K562 (cell line): ENCODE results near the gene AVPR1A. TPM values are rescaled to one million over a fixed set of nuclear protein-coding genes. Genes with fewer than 3 reads are reported as not detected.

Source experiments
- ATAC-seq: fragments of 200-7000 bp; cut with Tn5 transposase; 3 replicates; pipeline ENCODE4 v1.9.1; 2020; ENCODE audit warnings: moderate library complexity
- BruUV-seq: library from RNA; stranded (reverse); fragments of 400-500 nt; replicated peaks from 2 replicates; lab custom pipeline; 2021; lab: Mats Ljungman, UMichigan
- CTCF ChIA-PET: fragments of 300-600 bp; formaldehyde crosslinking; extraction: SDS; loops from one replicate; lab custom pipeline; 2021; ENCODE audit warnings: low intra/inter-chr PET ratio; lab: Yijun Ruan, JAX
- POLR2A ChIA-PET: fragments of 300-600, 350-650 bp; sonication (Branson Sonifier 250); formaldehyde crosslinking; extraction: SDS; loops from one replicate; lab custom pipeline; 2021; ENCODE audit warnings: antibody characterized with exemption, inconsistent platforms; lab: Yijun Ruan, JAX
- DNase-seq, 4 experiments: peaks; one replicate each; pipeline versions ENCODE4 v3.0.0 to v3.0.0-alpha.2; 2011 to 2018; ENCODE audit warnings: low spot score in 3 of 4, mixed read lengths in 3 of 4; ENCODE audit errors: extremely low read depth in 1 of 4
- FAIRE-seq: peaks from 2 replicates; lab custom pipeline; 2011; peaks lifted over from hg19 to GRCh38; lab: Jason Lieb, UNC
- H2AFZ ChIP-seq: 2 replicates; pipeline ENCODE4 v1.6.0; 2011; ENCODE audit warnings: low read depth, low read length, control low read depth, inconsistent platforms
- H3K27ac ChIP-seq: fragments of 200-600 bp; 3 replicates; pipeline ENCODE4 v1.8.0; 2011; ENCODE audit warnings: low read depth, mild to moderate bottlenecking, control low read depth, inconsistent platforms, low read length, moderate library complexity, mixed read lengths; ENCODE audit errors: extremely low read depth
- H3K27me3 ChIP-seq, 2 experiments: fragments of 300-600 bp in 1 of 2; 2 replicates in 1 of 2; 3 replicates in 1 of 2; pipeline versions ENCODE4 v1.6.0 to v1.8.0; 2011; ENCODE audit warnings: inconsistent platforms in 2 of 2, low read length in 2 of 2, mild to moderate bottlenecking in 1 of 2, mixed read lengths in 1 of 2, moderate library complexity in 1 of 2; ENCODE audit not compliant: control insufficient read depth in 2 of 2, insufficient read depth in 2 of 2
- H3K36me3 ChIP-seq: fragments of 300-600 bp; 3 replicates; pipeline ENCODE4 v1.8.0; 2011; ENCODE audit warnings: mild to moderate bottlenecking, low read length, inconsistent platforms; ENCODE audit not compliant: control insufficient read depth, insufficient read depth
- H3K4me1 ChIP-seq, 2 experiments: fragments of 200-600 bp in 1 of 2; replicated peaks in 1 of 2; 2 replicates in 1 of 2; 3 replicates in 1 of 2; pipeline versions ENCODE4 v1.5.1 to v1.8.0; 2011; ENCODE audit warnings: inconsistent platforms in 2 of 2, low read length in 2 of 2, mild to moderate bottlenecking in 1 of 2, mixed read lengths in 1 of 2, moderate library complexity in 1 of 2; ENCODE audit not compliant: control insufficient read depth in 2 of 2, insufficient read depth in 2 of 2
- H3K4me2 ChIP-seq: 2 replicates; pipeline ENCODE4 v1.6.1; 2011; ENCODE audit warnings: low read length, control low read depth, inconsistent platforms, mixed read lengths; ENCODE audit not compliant: insufficient read depth
- H3K4me3 ChIP-seq: fragments of 200-600 bp; sonication (generic), shearing (Covaris generic); 2 replicates; pipeline ENCODE4 v1.5.1; 2016; ENCODE audit warnings: control low read depth, inconsistent platforms
- H3K79me2 ChIP-seq: fragments of 200-600 bp; 3 replicates; pipeline ENCODE4 v1.8.0; 2011; ENCODE audit warnings: low read length, inconsistent platforms; ENCODE audit not compliant: control insufficient read depth, insufficient read depth
- H3K9ac ChIP-seq, 2 experiments: 2 replicates each; pipeline versions ENCODE4 v1.6.0 to v1.6.1; 2011; ENCODE audit warnings: low read depth in 2 of 2, low read length in 2 of 2, control low read depth in 1 of 2, inconsistent platforms in 1 of 2, mild to moderate bottlenecking in 1 of 2, mixed read lengths in 1 of 2; ENCODE audit not compliant: insufficient read depth in 1 of 2
- H3K9me1 ChIP-seq: one replicate; pipeline ENCODE4 v1.6.0; 2011; ENCODE audit warnings: inconsistent platforms, mild to moderate bottlenecking, low read length, moderate library complexity; ENCODE audit not compliant: control insufficient read depth, insufficient read depth
- H3K9me3 ChIP-seq: replicated peaks from 2 replicates; pipeline ENCODE4 v1.5.1; 2011; ENCODE audit warnings: low read depth, low read length, inconsistent platforms; ENCODE audit not compliant: control insufficient read depth, insufficient read depth
- H4K20me1 ChIP-seq: replicated peaks from 2 replicates; pipeline ENCODE4 v1.6.1; 2011; ENCODE audit warnings: low read length, inconsistent platforms, mixed read lengths; ENCODE audit not compliant: control insufficient read depth, insufficient read depth
- ATF1 ChIP-seq, 2 experiments: fragments of 450-650 bp in 1 of 2; IDR thresholded peaks; 2 replicates each; pipeline ENCODE4 v1.6.1; 2016; ENCODE audit warnings: missing compliant biosample characterization in 1 of 2, missing genetic modification characterization in 1 of 2
- BRD4 ChIP-seq: fragments of 200-600 bp; sonication (generic); IDR thresholded peaks from 2 replicates; pipeline ENCODE4 v1.6.1; 2017; ENCODE audit warnings: inconsistent platforms
- CCAR2 ChIP-seq: fragments of 200-400 bp; formaldehyde crosslinking; IDR thresholded peaks from 2 replicates; pipeline ENCODE4 v1.6.1; 2017; ENCODE audit warnings: mild to moderate bottlenecking, low read depth, low read length
- DDX20 ChIP-seq: fragments of 450-650 bp; IDR thresholded peaks from 2 replicates; pipeline ENCODE4 v1.6.1; 2016; ENCODE audit warnings: missing genetic modification characterization, low read depth, mild to moderate bottlenecking, missing compliant biosample characterization, moderate library complexity
- ETS1 ChIP-seq: conservative IDR thresholded peaks from 2 replicates; pipeline ENCODE4 v1.6.1; 2011; ENCODE audit warnings: low read depth, mild to moderate bottlenecking, low read length; ENCODE audit not compliant: control insufficient read depth
- HNRNPUL1 ChIP-seq: fragments of 200-400 bp; formaldehyde crosslinking; IDR thresholded peaks from 2 replicates; pipeline ENCODE4 v1.6.1; 2017; ENCODE audit warnings: low read length
- NFXL1 ChIP-seq: fragments of 450-650 bp; formaldehyde crosslinking; IDR thresholded peaks from 2 replicates; pipeline ENCODE4 v1.4.0; 2021; ENCODE audit warnings: mild to moderate bottlenecking
- PHF20 ChIP-seq: fragments of 450-650 bp; IDR thresholded peaks from 2 replicates; pipeline ENCODE4 v1.6.1; 2018; ENCODE audit not compliant: partially characterized antibody
- POLR3G ChIP-seq: IDR thresholded peaks from 2 replicates; pipeline ENCODE4 v1.6.1; 2011; ENCODE audit not compliant: insufficient read length, insufficient replicate concordance; ENCODE audit errors: extremely low read depth
- SMAD3 ChIP-seq: fragments of 450-650 bp; formaldehyde crosslinking; conservative IDR thresholded peaks from 2 replicates; pipeline ENCODE4 v1.4.0; 2020; ENCODE audit warnings: mild to moderate bottlenecking
- TAF7 ChIP-seq: fragments of 450-650 bp; IDR thresholded peaks from 2 replicates; pipeline ENCODE4 v1.6.1; 2016; ENCODE audit warnings: missing genetic modification characterization, missing compliant biosample characterization
- TAF9B ChIP-seq: fragments of 450-650 bp; IDR thresholded peaks from 2 replicates; pipeline ENCODE4 v1.6.1; 2018; ENCODE audit warnings: mild to moderate bottlenecking; ENCODE audit not compliant: partially characterized antibody
- ZNF143 ChIP-seq: sonication (generic); formaldehyde crosslinking; IDR thresholded peaks from 2 replicates; pipeline ENCODE4 v1.9.0; 2022; ENCODE audit warnings: mild to moderate bottlenecking, missing genetic modification reagents
- WGBS: fragments of 100-300 bp; shearing (Covaris generic); methylation state at CpG from one replicate; pipeline ENCODE4 v1.1.6; 2016; ENCODE audit warnings: low coverage, mixed read lengths; ENCODE audit not compliant: insufficient coverage; ENCODE audit errors: missing lambda C conversion rate; 5-methylcytosine and 5-hydroxymethylcytosine counted together
- in situ Hi-C: fragments of 300-500 bp; cut with MboI; formaldehyde crosslinking; loops from 4 replicates; pipeline ENCODE4 v1.15.0; 2018; ENCODE audit warnings: inconsistent platforms, mixed read lengths
- intact Hi-C: fragments of 100-400 bp; cut with micrococcal nuclease; formaldehyde crosslinking; loops from 2 replicates; pipeline ENCODE4 v1.14.2; 2022
- polyA plus RNA-seq, 8 experiments: library from polyadenylated mRNA; depleted of rRNA in 4 of 8; stranded (reverse) in 5 of 8; unstranded in 3 of 8; fragments of >200 nt; fragmentation: Nextera tagmentation in 2 of 8; fragmentation: Illumina TruSeq in 1 of 8; extraction: Ambion mirVana in 2 of 8; extraction: Trizol in 1 of 8; gene quantifications; 2 replicates each; pipeline versions ENCODE4 v1.2.1 to v1.2.3, GENCODE V29; 2011 to 2014; ENCODE audit warnings: inconsistent platforms in 1 of 8, missing spikeins in 1 of 8
- total RNA-seq, 7 experiments: library from RNA; depleted of rRNA in 6 of 7; stranded (reverse); fragments of >200 nt in 6 of 7; fragmentation: Illumina TruSeq in 2 of 7; extraction: Trizol in 2 of 7; gene quantifications; 2 replicates each; pipeline versions ENCODE4 v1.2.1 to v1.2.3, GENCODE V29; 2011 to 2021; ENCODE audit warnings: low replicate concordance in 1 of 7
- TF ChIP-seq, protein P1 (sequence below): sonication (generic); IDR thresholded peaks from 2 replicates; pipeline ENCODE4 v1.6.1; 2016
- TF ChIP-seq, protein P2 (sequence below): sonication (generic); formaldehyde crosslinking; IDR thresholded peaks from 2 replicates; pipeline ENCODE4 v1.8.1; 2023; ENCODE audit warnings: mild to moderate bottlenecking, missing genetic modification reagents
- TF ChIP-seq, protein P3 (sequence below): fragments of 250-450 bp; sonication (Bioruptor Pico); IDR thresholded peaks from 2 replicates; pipeline ENCODE4 v1.8.0; 2021; ENCODE audit warnings: mild to moderate bottlenecking, moderate library complexity
- TF ChIP-seq, protein P4 (sequence below): sonication (generic); formaldehyde crosslinking; IDR thresholded peaks from 2 replicates; pipeline ENCODE4 v1.8.0; 2022; ENCODE audit warnings: mild to moderate bottlenecking, missing genetic modification reagents

Gene AVPR1A
- total and polyA plus RNA-seq, 9 of the 15 experiments (the other 6 are each of a cell fraction or from before 2014, with no cell fraction given) = under 0.01 to 0.04 (median 0.03) TPM; not detected in 3

GRCh38 chr12:63163541-63163940 is 12.5 kb upstream of the AVPR1A start:
- no peaks in the 10 kb centered on the region for H3K27me3 ChIP-seq
- no peak overlapping the region for H3K27ac ChIP-seq
- H2AFZ ChIP-seq = no peak overlapping the region
- H3K4me2 ChIP-seq = no peak overlapping the region
- WGBS = 0% methylated on average over 1 of the region's 1 CpG
- no peak overlapping the region for H3K9ac ChIP-seq
- POLR2A ChIA-PET = interaction anchor here (0.9 kb wide), 1 partner anchor 12 kb away, joined by 3 read pairs; the partner anchor contains the start of gene AVPR1A
- no peaks in the 10 kb centered on the region for H3K36me3 ChIP-seq
- ATAC-seq (no peak), FAIRE-seq (no peak), DNase-seq (no peak)
- intact Hi-C loops (no loop called here), in situ Hi-C loops (no loop called here)
- no peaks in the 10 kb centered on the region for H3K79me2 ChIP-seq
- no peaks in the 10 kb centered on the region for H4K20me1 ChIP-seq
- no TSS peak for BruUV-seq
- no peaks in the 10 kb centered on the region for H3K9me1 ChIP-seq
- TF ChIP-seq, protein P1, sequence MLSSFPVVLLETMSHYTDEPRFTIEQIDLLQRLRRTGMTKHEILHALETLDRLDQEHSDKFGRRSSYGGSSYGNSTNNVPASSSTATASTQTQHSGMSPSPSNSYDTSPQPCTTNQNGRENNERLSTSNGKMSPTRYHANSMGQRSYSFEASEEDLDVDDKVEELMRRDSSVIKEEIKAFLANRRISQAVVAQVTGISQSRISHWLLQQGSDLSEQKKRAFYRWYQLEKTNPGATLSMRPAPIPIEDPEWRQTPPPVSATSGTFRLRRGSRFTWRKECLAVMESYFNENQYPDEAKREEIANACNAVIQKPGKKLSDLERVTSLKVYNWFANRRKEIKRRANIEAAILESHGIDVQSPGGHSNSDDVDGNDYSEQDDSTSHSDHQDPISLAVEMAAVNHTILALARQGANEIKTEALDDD = no peak
- TF ChIP-seq CCAR2 (no peak), ETS1 (no peak), DDX20 (tag) (no peak), ZNF143 (no peak), BRD4 (no peak), TAF7 (no peak), NFXL1 (CRISPR knock-in tag) (no peak), HNRNPUL1 (no peak), ATF1 (CRISPR knock-in tag; IDR thresholded peaks at IDR 0.05) (no peak), ATF1 (tag; IDR thresholded peaks at IDR 0.05) (no peak), POLR3G (no peak), PHF20 (no peak), TAF9B (no peak), SMAD3 (CRISPR knock-in tag) (no peak)
- TF ChIP-seq, protein P2, sequence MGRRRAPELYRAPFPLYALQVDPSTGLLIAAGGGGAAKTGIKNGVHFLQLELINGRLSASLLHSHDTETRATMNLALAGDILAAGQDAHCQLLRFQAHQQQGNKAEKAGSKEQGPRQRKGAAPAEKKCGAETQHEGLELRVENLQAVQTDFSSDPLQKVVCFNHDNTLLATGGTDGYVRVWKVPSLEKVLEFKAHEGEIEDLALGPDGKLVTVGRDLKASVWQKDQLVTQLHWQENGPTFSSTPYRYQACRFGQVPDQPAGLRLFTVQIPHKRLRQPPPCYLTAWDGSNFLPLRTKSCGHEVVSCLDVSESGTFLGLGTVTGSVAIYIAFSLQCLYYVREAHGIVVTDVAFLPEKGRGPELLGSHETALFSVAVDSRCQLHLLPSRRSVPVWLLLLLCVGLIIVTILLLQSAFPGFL (CRISPR knock-in tag) = no peak
- TF ChIP-seq, protein P3, sequence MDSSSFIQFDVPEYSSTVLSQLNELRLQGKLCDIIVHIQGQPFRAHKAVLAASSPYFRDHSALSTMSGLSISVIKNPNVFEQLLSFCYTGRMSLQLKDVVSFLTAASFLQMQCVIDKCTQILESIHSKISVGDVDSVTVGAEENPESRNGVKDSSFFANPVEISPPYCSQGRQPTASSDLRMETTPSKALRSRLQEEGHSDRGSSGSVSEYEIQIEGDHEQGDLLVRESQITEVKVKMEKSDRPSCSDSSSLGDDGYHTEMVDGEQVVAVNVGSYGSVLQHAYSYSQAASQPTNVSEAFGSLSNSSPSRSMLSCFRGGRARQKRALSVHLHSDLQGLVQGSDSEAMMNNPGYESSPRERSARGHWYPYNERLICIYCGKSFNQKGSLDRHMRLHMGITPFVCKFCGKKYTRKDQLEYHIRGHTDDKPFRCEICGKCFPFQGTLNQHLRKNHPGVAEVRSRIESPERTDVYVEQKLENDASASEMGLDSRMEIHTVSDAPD = no peak
- TF ChIP-seq, protein P4, sequence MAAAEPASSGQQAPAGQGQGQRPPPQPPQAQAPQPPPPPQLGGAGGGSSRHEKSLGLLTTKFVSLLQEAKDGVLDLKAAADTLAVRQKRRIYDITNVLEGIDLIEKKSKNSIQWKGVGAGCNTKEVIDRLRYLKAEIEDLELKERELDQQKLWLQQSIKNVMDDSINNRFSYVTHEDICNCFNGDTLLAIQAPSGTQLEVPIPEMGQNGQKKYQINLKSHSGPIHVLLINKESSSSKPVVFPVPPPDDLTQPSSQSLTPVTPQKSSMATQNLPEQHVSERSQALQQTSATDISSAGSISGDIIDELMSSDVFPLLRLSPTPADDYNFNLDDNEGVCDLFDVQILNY (CRISPR knock-in tag) = no peak
- TF ChIP-seq, all 486 proteins: peak for 0
- no peaks in the 10 kb centered on the region for H3K9me3 ChIP-seq
- no peaks in the 10 kb centered on the region for H3K4me1 ChIP-seq
- CTCF ChIA-PET = no interaction called here
- no peak overlapping the region for H3K4me3 ChIP-seq
